Stomach (tissue), 4 donors: ENCODE data around the gene FERD3L.

Experiments used
- EP300 ChIP-seq: sonication (generic); formaldehyde crosslinking; IDR thresholded peaks from one replicate; pipeline ENCODE4 v1.6.1; 2017; ENCODE audit warnings: antibody characterized with exemption
- POLR2A ChIP-seq, 4 donors: fragments of 450-650 bp; IDR thresholded peaks; one replicate each; pipeline ENCODE4 v1.6.1; 2016; ENCODE audit warnings: antibody characterized with exemption in 4 of 4, control low read depth in 2 of 4, mild to moderate bottlenecking in 1 of 4, moderate library complexity in 1 of 4
- POLR2AphosphoS5 ChIP-seq, 3 donors: sonication (generic); formaldehyde crosslinking; IDR thresholded peaks; one replicate each; pipeline ENCODE4 v1.6.1; 2016; ENCODE audit warnings: antibody characterized with exemption in 3 of 3
- TF ChIP-seq, protein P1 (sequence below), 7 experiments: fragments of 450-650 bp in 4 of 7; fragments of 200-600 bp in 3 of 7; sonication (generic) in 3 of 7; IDR thresholded peaks; one replicate each; pipeline ENCODE4 v1.5.1; 2016 to 2019; ENCODE audit warnings: antibody characterized with exemption in 7 of 7, control low read depth in 2 of 7, mild to moderate bottlenecking in 1 of 7

DNA sequence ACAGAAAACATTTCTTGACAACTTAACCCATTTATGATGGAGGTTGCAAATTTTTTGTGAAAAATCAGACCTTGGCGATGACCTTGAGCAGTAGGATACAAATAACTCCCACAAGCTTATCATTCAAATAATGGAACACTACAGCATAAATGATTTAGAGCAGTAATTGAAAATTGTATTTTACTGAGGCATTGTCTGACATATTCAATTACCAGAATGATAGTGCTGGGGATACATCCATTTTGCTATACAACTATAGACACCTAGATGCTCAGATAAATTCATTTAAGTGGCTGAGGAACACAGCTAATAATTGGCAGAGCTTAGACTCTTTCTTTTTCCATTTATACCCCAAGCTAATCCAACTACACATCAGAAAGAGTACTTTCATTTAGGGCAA, 46.7 kb downstream of the FERD3L start:
- TF ChIP-seq, protein P1, sequence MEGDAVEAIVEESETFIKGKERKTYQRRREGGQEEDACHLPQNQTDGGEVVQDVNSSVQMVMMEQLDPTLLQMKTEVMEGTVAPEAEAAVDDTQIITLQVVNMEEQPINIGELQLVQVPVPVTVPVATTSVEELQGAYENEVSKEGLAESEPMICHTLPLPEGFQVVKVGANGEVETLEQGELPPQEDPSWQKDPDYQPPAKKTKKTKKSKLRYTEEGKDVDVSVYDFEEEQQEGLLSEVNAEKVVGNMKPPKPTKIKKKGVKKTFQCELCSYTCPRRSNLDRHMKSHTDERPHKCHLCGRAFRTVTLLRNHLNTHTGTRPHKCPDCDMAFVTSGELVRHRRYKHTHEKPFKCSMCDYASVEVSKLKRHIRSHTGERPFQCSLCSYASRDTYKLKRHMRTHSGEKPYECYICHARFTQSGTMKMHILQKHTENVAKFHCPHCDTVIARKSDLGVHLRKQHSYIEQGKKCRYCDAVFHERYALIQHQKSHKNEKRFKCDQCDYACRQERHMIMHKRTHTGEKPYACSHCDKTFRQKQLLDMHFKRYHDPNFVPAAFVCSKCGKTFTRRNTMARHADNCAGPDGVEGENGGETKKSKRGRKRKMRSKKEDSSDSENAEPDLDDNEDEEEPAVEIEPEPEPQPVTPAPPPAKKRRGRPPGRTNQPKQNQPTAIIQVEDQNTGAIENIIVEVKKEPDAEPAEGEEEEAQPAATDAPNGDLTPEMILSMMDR (IDR thresholded peaks at IDR 0.05): no peak
- no peak for TF ChIP-seq POLR2A (IDR thresholded peaks at IDR 0.05)
- TF ChIP-seq POLR2AphosphoS5 (IDR thresholded peaks at IDR 0.05): no peak
- TF ChIP-seq EP300: no peak
